Endodermal cell (in vitro differentiated cells): ENCODE measurements around the gene CPEB3. TPM values are rescaled to one million over a fixed set of nuclear protein-coding genes. Genes with fewer than 3 reads are reported as not detected.

ENCODE experiments used
- DNase-seq: peaks from one replicate; pipeline ENCODE4 v3.0.0-alpha.2; 2017
- H3K27ac ChIP-seq: 2 replicates; pipeline ENCODE4 v1.5.1; 2013; ENCODE audit warnings: mild to moderate bottlenecking, low read depth, low read length, moderate library complexity
- H3K27me3 ChIP-seq: 2 replicates; pipeline ENCODE4 v1.6.1; 2013; ENCODE audit warnings: mild to moderate bottlenecking, low read length, moderate library complexity; ENCODE audit not compliant: insufficient read depth, control insufficient read depth, poor library complexity, severe bottlenecking
- H3K36me3 ChIP-seq: 2 replicates; pipeline ENCODE4 v1.7.0; 2013; ENCODE audit warnings: mild to moderate bottlenecking, low read length, moderate library complexity; ENCODE audit not compliant: control insufficient read depth, insufficient read depth
- H3K4me1 ChIP-seq: one replicate; pipeline ENCODE4 v1.7.0; 2013; ENCODE audit warnings: low read length; ENCODE audit not compliant: control insufficient read depth, insufficient read depth
- H3K4me3 ChIP-seq: 2 replicates; pipeline ENCODE4 v1.5.1; 2013; ENCODE audit warnings: mild to moderate bottlenecking, low read length, moderate library complexity
- H3K9ac ChIP-seq: 2 replicates; pipeline ENCODE4 v1.6.1; 2013; ENCODE audit warnings: mild to moderate bottlenecking, low read length, moderate library complexity; ENCODE audit not compliant: poor library complexity, severe bottlenecking; ENCODE audit errors: extremely low read depth
- H3K9me3 ChIP-seq: 2 replicates; pipeline ENCODE4 v1.6.1; 2013; ENCODE audit warnings: mild to moderate bottlenecking, low read length, moderate library complexity; ENCODE audit not compliant: control insufficient read depth
- H3K27ac Mint-ChIP-seq: 2 replicates; pipeline ENCODE4 v1.8.0; 2020; ENCODE audit warnings: mixed read lengths
- H3K27me3 Mint-ChIP-seq: 2 replicates; pipeline ENCODE4 v1.8.0; 2021; ENCODE audit warnings: mild to moderate bottlenecking, mixed read lengths; ENCODE audit not compliant: insufficient read depth
- H3K36me3 Mint-ChIP-seq: 2 replicates; pipeline ENCODE4 v1.8.0; 2020; ENCODE audit warnings: low read depth, mixed read lengths
- H3K4me1 Mint-ChIP-seq: 2 replicates; pipeline ENCODE4 v1.8.0; 2020; ENCODE audit warnings: mixed read lengths
- H3K4me3 Mint-ChIP-seq: 2 replicates; pipeline ENCODE4 v1.8.0; 2020; ENCODE audit warnings: mild to moderate bottlenecking, moderate library complexity, mixed read lengths
- H3K9me3 Mint-ChIP-seq: 2 replicates; pipeline ENCODE4 v1.8.0; 2020; ENCODE audit warnings: mild to moderate bottlenecking, mixed read lengths
- CTCF ChIP-seq: fragments of 200-600 bp; sonication (generic); conservative IDR thresholded peaks from 2 replicates; pipeline ENCODE4 v1.5.0; 2021; ENCODE audit warnings: antibody characterized with exemption, mild to moderate bottlenecking
- WGBS, 2 experiments: methylation state at CpG; one replicate each; pipeline versions ENCODE4 v1.1.5 to v1.1.7; 2013; ENCODE audit warnings: missing lambda C conversion rate in 2 of 2, mixed read lengths in 1 of 2; ENCODE audit not compliant: insufficient coverage in 1 of 2, insufficient read length in 1 of 2; 5-methylcytosine and 5-hydroxymethylcytosine counted together
- total RNA-seq, 2 donors: library from RNA; stranded (reverse); fragmentation: NEBNext Ultra II Directional in 1 of 2; extraction: Animal tissue kit (Norgen Biotek cat#: 25700) in 1 of 2; gene quantifications; 2 replicates in 1 of 2; 3 replicates in 1 of 2; pipeline ENCODE4 v1.2.1, GENCODE V29; 2021

The CPEB3 gene
- total RNA-seq, 2 donors from 2014 or later: 1.1 to 1.3 TPM

DNA sequence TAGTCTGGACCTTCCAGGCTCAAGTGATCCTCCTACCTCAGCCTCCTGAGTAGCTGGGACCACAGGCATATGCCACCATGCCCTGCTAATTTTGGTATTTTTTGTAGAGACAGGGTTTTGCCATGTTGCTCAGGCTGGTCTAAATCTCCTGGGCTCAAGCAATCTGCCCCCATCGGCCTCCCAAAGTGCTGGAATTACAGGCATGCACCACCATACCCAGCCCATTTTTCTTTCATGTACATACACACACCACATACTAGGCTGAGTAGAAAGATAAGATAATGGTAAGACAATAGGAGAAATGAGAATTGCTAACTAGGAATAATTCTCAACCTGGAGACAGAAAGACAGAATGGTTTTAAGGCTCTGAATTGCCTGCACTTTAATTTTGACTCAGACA, 83.8 kb downstream of the CPEB3 start:
- Histone ChIP-seq H3K9me3 (no peaks in the 10 kb centered on the region), H3K4me1 (no peaks in the 10 kb centered on the region), H3K27ac (no peak overlapping the region), H3K4me3 (no peak overlapping the region), H3K9ac (no peak overlapping the region), H3K36me3 (no peaks in the 10 kb centered on the region), H3K27me3 (no peaks in the 10 kb centered on the region)
- no peaks in the 10 kb centered on the region for H3K9me3 Mint-ChIP-seq
- 90% methylated on average over 1 of the region's 1 CpG; no CpG with 5 or more reads in 1 of the 2 experiments for WGBS, 2 experiments
- H3K27ac Mint-ChIP-seq: no peak overlapping the region
- TF ChIP-seq CTCF: no peak
- H3K4me3 Mint-ChIP-seq: no peak overlapping the region
- DNase-seq: no peak
- H3K4me1 Mint-ChIP-seq: no peaks in the 10 kb centered on the region
- no peaks in the 10 kb centered on the region for H3K36me3 Mint-ChIP-seq
- H3K27me3 Mint-ChIP-seq: no peaks in the 10 kb centered on the region

DNA sequence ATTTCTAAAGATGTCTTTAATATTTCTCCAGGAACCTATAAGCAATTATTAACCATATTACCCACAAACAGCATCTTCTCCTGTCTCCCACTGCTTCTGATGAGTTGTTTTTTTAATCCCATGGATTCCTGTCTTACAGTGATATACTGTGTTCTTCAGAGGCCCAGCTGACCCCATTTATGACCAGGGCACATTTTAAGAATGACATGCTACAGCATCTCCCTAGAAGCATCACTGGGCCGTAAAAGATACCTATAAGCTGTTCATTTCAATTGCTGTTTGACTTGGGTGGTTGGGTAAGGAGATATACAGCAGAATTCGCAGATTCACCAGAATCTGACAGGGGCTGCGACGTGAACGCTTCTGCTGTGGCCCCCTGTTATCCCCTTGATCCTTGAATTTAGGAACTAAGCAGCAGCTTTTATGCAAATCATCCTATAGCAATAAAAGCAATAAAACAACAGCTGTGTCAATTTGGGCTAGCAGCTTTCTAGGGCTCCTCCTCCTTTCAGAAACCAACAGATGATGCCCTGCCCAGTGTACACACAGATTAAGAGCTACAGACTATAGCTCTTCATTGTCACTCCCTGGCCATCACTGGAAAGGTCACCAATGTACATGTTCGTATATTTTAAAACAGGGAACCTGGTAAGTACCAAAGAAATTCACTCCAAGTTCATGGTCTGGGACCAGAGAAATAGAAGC, 86.8 kb downstream of the CPEB3 start:
- no peaks in the 10 kb centered on the region for H3K9me3 Mint-ChIP-seq
- no peaks in the 10 kb centered on the region for H3K27me3 Mint-ChIP-seq
- no peaks in the 10 kb centered on the region for H3K4me1 Mint-ChIP-seq
- DNase-seq: no peak
- Histone ChIP-seq H3K27ac (no peak overlapping the region), H3K4me3 (no peak overlapping the region), H3K27me3 (no peaks in the 10 kb centered on the region), H3K9me3 (no peaks in the 10 kb centered on the region), H3K9ac (no peak overlapping the region), H3K36me3 (no peaks in the 10 kb centered on the region), H3K4me1 (no peaks in the 10 kb centered on the region)
- no peak overlapping the region for H3K4me3 Mint-ChIP-seq
- no peak for TF ChIP-seq CTCF
- 81 to 90% methylated on average over 6 of the region's 6 CpGs for WGBS, 2 experiments
- H3K27ac Mint-ChIP-seq: no peak overlapping the region
- no peaks in the 10 kb centered on the region for H3K36me3 Mint-ChIP-seq

- TF ChIP-seq CTCF: no peak
- H3K36me3 ChIP-seq: no peaks in the 10 kb centered on the region
Measured at GRCh38 chr10:92202536-92202935, 88.3 kb downstream of the CPEB3 start.

More at GRCh38 chr10:92202536-92202935, 88.3 kb downstream of the CPEB3 start:
- Histone ChIP-seq H3K4me1 (no peaks in the 10 kb centered on the region), H3K9me3 (no peaks in the 10 kb centered on the region), H3K9ac (no peak overlapping the region), H3K4me3 (no peak overlapping the region), H3K27me3 (no peaks in the 10 kb centered on the region), H3K27ac (no peak overlapping the region)
- H3K9me3 Mint-ChIP-seq: no peaks in the 10 kb centered on the region
- WGBS, 2 experiments: no CpG with 5 or more reads among the region's 1 CpG
- no peaks in the 10 kb centered on the region for H3K36me3 Mint-ChIP-seq
- no peaks in the 10 kb centered on the region for H3K27me3 Mint-ChIP-seq
- no peak overlapping the region for H3K4me3 Mint-ChIP-seq
- peaks cover 2% of the 10 kb centered on the region for H3K4me1 Mint-ChIP-seq
- H3K27ac Mint-ChIP-seq: no peak overlapping the region
- DNase-seq: no peak
